HG03571 (cell line): ENCODE measurements around the gene SIPA1L3.

Source experiments
- ATAC-seq: cut with Tn5 transposase; IDR thresholded peaks from one replicate; pipeline ENCODE4 v1.9.1; 2021; ENCODE audit not compliant: unreplicated experiment

SIPA1L3 gene

GRCh38 chr19:38252385-38252784 is 345.4 kb downstream of the SIPA1L3 start:
- ATAC-seq = no peak

- no peak for ATAC-seq
These were observed 346.1 kb downstream of the SIPA1L3 start for GRCh38 chr19:38252941-38253691.

- no peak for ATAC-seq
These were observed 346.8 kb downstream of the SIPA1L3 start for GRCh38 chr19:38253788-38254187.

- no peak for ATAC-seq
These were observed 348.5 kb downstream of the SIPA1L3 start for GRCh38 chr19:38255383-38256014.
